K562 (cell line): Measurements from ENCODE around the gene CPA4. TPM values are rescaled to one million over a fixed set of nuclear protein-coding genes. Genes with fewer than 3 reads are reported as not detected.

ENCODE experiments used
- ATAC-seq: fragments of 200-7000 bp; cut with Tn5 transposase; 3 replicates; pipeline ENCODE4 v1.9.1; 2020; ENCODE audit warnings: moderate library complexity
- BruUV-seq: library from RNA; stranded (reverse); fragments of 400-500 nt; replicated peaks from 2 replicates; lab custom pipeline; 2021; lab: Mats Ljungman, UMichigan
- CTCF ChIA-PET: fragments of 300-600 bp; formaldehyde crosslinking; extraction: SDS; loops from one replicate; lab custom pipeline; 2021; ENCODE audit warnings: low intra/inter-chr PET ratio; lab: Yijun Ruan, JAX
- POLR2A ChIA-PET: fragments of 300-600, 350-650 bp; sonication (Branson Sonifier 250); formaldehyde crosslinking; extraction: SDS; loops from one replicate; lab custom pipeline; 2021; ENCODE audit warnings: antibody characterized with exemption, inconsistent platforms; lab: Yijun Ruan, JAX
- DNase-seq, 4 experiments: peaks; one replicate each; pipeline versions ENCODE4 v3.0.0 to v3.0.0-alpha.2; 2011 to 2018; ENCODE audit warnings: low spot score in 3 of 4, mixed read lengths in 3 of 4; ENCODE audit errors: extremely low read depth in 1 of 4
- FAIRE-seq: peaks from 2 replicates; lab custom pipeline; 2011; peaks lifted over from hg19 to GRCh38; lab: Jason Lieb, UNC
- H2AFZ ChIP-seq: 2 replicates; pipeline ENCODE4 v1.6.0; 2011; ENCODE audit warnings: low read depth, low read length, control low read depth, inconsistent platforms
- H3K27ac ChIP-seq: fragments of 200-600 bp; 3 replicates; pipeline ENCODE4 v1.8.0; 2011; ENCODE audit warnings: low read depth, mild to moderate bottlenecking, control low read depth, inconsistent platforms, low read length, moderate library complexity, mixed read lengths; ENCODE audit errors: extremely low read depth
- H3K27me3 ChIP-seq, 2 experiments: fragments of 300-600 bp in 1 of 2; 2 replicates in 1 of 2; 3 replicates in 1 of 2; pipeline versions ENCODE4 v1.6.0 to v1.8.0; 2011; ENCODE audit warnings: inconsistent platforms in 2 of 2, low read length in 2 of 2, mild to moderate bottlenecking in 1 of 2, mixed read lengths in 1 of 2, moderate library complexity in 1 of 2; ENCODE audit not compliant: control insufficient read depth in 2 of 2, insufficient read depth in 2 of 2
- H3K36me3 ChIP-seq: fragments of 300-600 bp; 3 replicates; pipeline ENCODE4 v1.8.0; 2011; ENCODE audit warnings: mild to moderate bottlenecking, low read length, inconsistent platforms; ENCODE audit not compliant: control insufficient read depth, insufficient read depth
- H3K4me1 ChIP-seq, 2 experiments: fragments of 200-600 bp in 1 of 2; replicated peaks in 1 of 2; 2 replicates in 1 of 2; 3 replicates in 1 of 2; pipeline versions ENCODE4 v1.5.1 to v1.8.0; 2011; ENCODE audit warnings: inconsistent platforms in 2 of 2, low read length in 2 of 2, mild to moderate bottlenecking in 1 of 2, mixed read lengths in 1 of 2, moderate library complexity in 1 of 2; ENCODE audit not compliant: control insufficient read depth in 2 of 2, insufficient read depth in 2 of 2
- H3K4me2 ChIP-seq: 2 replicates; pipeline ENCODE4 v1.6.1; 2011; ENCODE audit warnings: low read length, control low read depth, inconsistent platforms, mixed read lengths; ENCODE audit not compliant: insufficient read depth
- H3K4me3 ChIP-seq: fragments of 200-600 bp; sonication (generic), shearing (Covaris generic); 2 replicates; pipeline ENCODE4 v1.5.1; 2016; ENCODE audit warnings: control low read depth, inconsistent platforms
- H3K79me2 ChIP-seq: fragments of 200-600 bp; 3 replicates; pipeline ENCODE4 v1.8.0; 2011; ENCODE audit warnings: low read length, inconsistent platforms; ENCODE audit not compliant: control insufficient read depth, insufficient read depth
- H3K9ac ChIP-seq, 2 experiments: 2 replicates each; pipeline versions ENCODE4 v1.6.0 to v1.6.1; 2011; ENCODE audit warnings: low read depth in 2 of 2, low read length in 2 of 2, control low read depth in 1 of 2, inconsistent platforms in 1 of 2, mild to moderate bottlenecking in 1 of 2, mixed read lengths in 1 of 2; ENCODE audit not compliant: insufficient read depth in 1 of 2
- H3K9me1 ChIP-seq: one replicate; pipeline ENCODE4 v1.6.0; 2011; ENCODE audit warnings: inconsistent platforms, mild to moderate bottlenecking, low read length, moderate library complexity; ENCODE audit not compliant: control insufficient read depth, insufficient read depth
- H3K9me3 ChIP-seq: replicated peaks from 2 replicates; pipeline ENCODE4 v1.5.1; 2011; ENCODE audit warnings: low read depth, low read length, inconsistent platforms; ENCODE audit not compliant: control insufficient read depth, insufficient read depth
- H4K20me1 ChIP-seq: replicated peaks from 2 replicates; pipeline ENCODE4 v1.6.1; 2011; ENCODE audit warnings: low read length, inconsistent platforms, mixed read lengths; ENCODE audit not compliant: control insufficient read depth, insufficient read depth
- EP400 ChIP-seq: fragments of 450-650 bp; IDR thresholded peaks from 2 replicates; pipeline ENCODE4 v1.6.1; 2017; ENCODE audit warnings: antibody characterized with exemption, mild to moderate bottlenecking, moderate library complexity
- MIER1 ChIP-seq: fragments of 450-650 bp; IDR thresholded peaks from 2 replicates; pipeline ENCODE4 v1.6.1; 2016; ENCODE audit warnings: antibody characterized with exemption, mild to moderate bottlenecking, low read depth
- NFIC ChIP-seq: fragments of 450-650 bp; IDR thresholded peaks from 2 replicates; pipeline ENCODE4 v1.6.1; 2017; ENCODE audit warnings: mild to moderate bottlenecking, inconsistent platforms
- NR2C1 ChIP-seq, 2 experiments: fragments of 450-650 bp; IDR thresholded peaks; 2 replicates each; pipeline ENCODE4 v1.6.1; 2017; ENCODE audit warnings: mild to moderate bottlenecking in 2 of 2, antibody characterized with exemption in 1 of 2, inconsistent platforms in 1 of 2, missing compliant biosample characterization in 1 of 2, missing genetic modification characterization in 1 of 2
- POLR2G ChIP-seq: fragments of 200-400 bp; formaldehyde crosslinking; IDR thresholded peaks from 2 replicates; pipeline ENCODE4 v1.6.1; 2017; ENCODE audit warnings: low read depth, mild to moderate bottlenecking, antibody characterized with exemption, low read length, moderate library complexity
- WGBS: fragments of 100-300 bp; shearing (Covaris generic); methylation state at CpG from one replicate; pipeline ENCODE4 v1.1.6; 2016; ENCODE audit warnings: low coverage, mixed read lengths; ENCODE audit not compliant: insufficient coverage; ENCODE audit errors: missing lambda C conversion rate; 5-methylcytosine and 5-hydroxymethylcytosine counted together
- in situ Hi-C: fragments of 300-500 bp; cut with MboI; formaldehyde crosslinking; loops from 4 replicates; pipeline ENCODE4 v1.15.0; 2018; ENCODE audit warnings: inconsistent platforms, mixed read lengths
- intact Hi-C: fragments of 100-400 bp; cut with micrococcal nuclease; formaldehyde crosslinking; loops from 2 replicates; pipeline ENCODE4 v1.14.2; 2022
- polyA plus RNA-seq, 8 experiments: library from polyadenylated mRNA; depleted of rRNA in 4 of 8; stranded (reverse) in 5 of 8; unstranded in 3 of 8; fragments of >200 nt; fragmentation: Nextera tagmentation in 2 of 8; fragmentation: Illumina TruSeq in 1 of 8; extraction: Ambion mirVana in 2 of 8; extraction: Trizol in 1 of 8; gene quantifications; 2 replicates each; pipeline versions ENCODE4 v1.2.1 to v1.2.3, GENCODE V29; 2011 to 2014; ENCODE audit warnings: inconsistent platforms in 1 of 8, missing spikeins in 1 of 8
- total RNA-seq, 7 experiments: library from RNA; depleted of rRNA in 6 of 7; stranded (reverse); fragments of >200 nt in 6 of 7; fragmentation: Illumina TruSeq in 2 of 7; extraction: Trizol in 2 of 7; gene quantifications; 2 replicates each; pipeline versions ENCODE4 v1.2.1 to v1.2.3, GENCODE V29; 2011 to 2021; ENCODE audit warnings: low replicate concordance in 1 of 7
- TF ChIP-seq, protein P1 (sequence below), 2 experiments: fragments of 450-650 bp; IDR thresholded peaks; 2 replicates each; pipeline ENCODE4 v1.6.1; 2016; ENCODE audit warnings: mild to moderate bottlenecking in 2 of 2, borderline replicate concordance in 1 of 2, low read depth in 1 of 2, moderate library complexity in 1 of 2

CPA4 gene
- total and polyA plus RNA-seq, 9 of the 15 experiments (the other 6 are each of a cell fraction or from before 2014, with no cell fraction given): not detected

DNA sequence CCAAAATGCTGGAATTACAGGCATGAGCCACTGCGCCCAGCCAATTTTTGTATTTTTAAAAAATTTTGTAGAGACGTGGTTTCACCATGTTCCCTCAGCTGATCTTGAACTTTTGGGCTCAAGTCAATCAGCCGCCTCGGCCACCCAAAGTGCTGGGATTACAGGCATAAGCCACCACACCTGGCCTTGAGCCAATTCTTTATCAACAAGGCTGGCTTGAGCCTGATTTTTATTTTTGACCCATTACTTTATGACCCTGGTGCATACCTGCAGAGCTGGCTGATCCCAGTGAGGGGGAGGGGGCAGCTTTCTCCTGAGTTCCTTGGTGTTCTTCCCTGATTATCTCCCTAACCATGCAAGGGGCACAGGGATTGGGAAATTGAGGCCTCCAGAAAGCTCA lies 71.5 kb downstream of the CPA4 start:
- H2AFZ ChIP-seq: no peak overlapping the region
- POLR2A ChIA-PET: interaction anchor here (2.1 kb wide), 1 partner anchor 8 kb away, joined by 8 read pairs; no protein-coding TSS in a partner anchor
- 11% methylated on average over 4 of the region's 4 CpGs for WGBS
- no peaks in the 10 kb centered on the region for H3K36me3 ChIP-seq
- in situ Hi-C loops: no loop called here
- H3K4me3 ChIP-seq: no peak overlapping the region
- H3K27me3 ChIP-seq: peaks cover 15 to 38% of the 10 kb centered on the region in 2 experiments
- BruUV-seq: no TSS peak
- no peak overlapping the region for H3K27ac ChIP-seq
- no peak for FAIRE-seq
- peak in 1 of 4 experiments; percentile 21 for DNase-seq
- intact Hi-C loops: loop anchor here (10.0 kb wide), 1 partner anchor 290 kb away; the partner anchor contains the start of gene KLHDC10
- no peak overlapping the region for H3K4me2 ChIP-seq
- no peak overlapping the region for H3K9ac ChIP-seq
- ATAC-seq: no peak
- H3K9me1 ChIP-seq: no peaks in the 10 kb centered on the region
- H3K9me3 ChIP-seq: peaks cover 4% of the 10 kb centered on the region; the same call in 1 of the 2 replicates
- CTCF ChIA-PET: no interaction called here
- no peaks in the 10 kb centered on the region; a peak in 2 of 5 replicates for H3K4me1 ChIP-seq
- no peaks in the 10 kb centered on the region for H4K20me1 ChIP-seq
- H3K79me2 ChIP-seq: no peaks in the 10 kb centered on the region
- TF ChIP-seq NFIC (peak; percentile 93), POLR2G (no peak), EP400 (no peak), NR2C1 (IDR thresholded peaks at IDR 0.05) (no peak), NR2C1 (tag; IDR thresholded peaks at IDR 0.05) (no peak), MIER1 (no peak)
- TF ChIP-seq, protein P1, sequence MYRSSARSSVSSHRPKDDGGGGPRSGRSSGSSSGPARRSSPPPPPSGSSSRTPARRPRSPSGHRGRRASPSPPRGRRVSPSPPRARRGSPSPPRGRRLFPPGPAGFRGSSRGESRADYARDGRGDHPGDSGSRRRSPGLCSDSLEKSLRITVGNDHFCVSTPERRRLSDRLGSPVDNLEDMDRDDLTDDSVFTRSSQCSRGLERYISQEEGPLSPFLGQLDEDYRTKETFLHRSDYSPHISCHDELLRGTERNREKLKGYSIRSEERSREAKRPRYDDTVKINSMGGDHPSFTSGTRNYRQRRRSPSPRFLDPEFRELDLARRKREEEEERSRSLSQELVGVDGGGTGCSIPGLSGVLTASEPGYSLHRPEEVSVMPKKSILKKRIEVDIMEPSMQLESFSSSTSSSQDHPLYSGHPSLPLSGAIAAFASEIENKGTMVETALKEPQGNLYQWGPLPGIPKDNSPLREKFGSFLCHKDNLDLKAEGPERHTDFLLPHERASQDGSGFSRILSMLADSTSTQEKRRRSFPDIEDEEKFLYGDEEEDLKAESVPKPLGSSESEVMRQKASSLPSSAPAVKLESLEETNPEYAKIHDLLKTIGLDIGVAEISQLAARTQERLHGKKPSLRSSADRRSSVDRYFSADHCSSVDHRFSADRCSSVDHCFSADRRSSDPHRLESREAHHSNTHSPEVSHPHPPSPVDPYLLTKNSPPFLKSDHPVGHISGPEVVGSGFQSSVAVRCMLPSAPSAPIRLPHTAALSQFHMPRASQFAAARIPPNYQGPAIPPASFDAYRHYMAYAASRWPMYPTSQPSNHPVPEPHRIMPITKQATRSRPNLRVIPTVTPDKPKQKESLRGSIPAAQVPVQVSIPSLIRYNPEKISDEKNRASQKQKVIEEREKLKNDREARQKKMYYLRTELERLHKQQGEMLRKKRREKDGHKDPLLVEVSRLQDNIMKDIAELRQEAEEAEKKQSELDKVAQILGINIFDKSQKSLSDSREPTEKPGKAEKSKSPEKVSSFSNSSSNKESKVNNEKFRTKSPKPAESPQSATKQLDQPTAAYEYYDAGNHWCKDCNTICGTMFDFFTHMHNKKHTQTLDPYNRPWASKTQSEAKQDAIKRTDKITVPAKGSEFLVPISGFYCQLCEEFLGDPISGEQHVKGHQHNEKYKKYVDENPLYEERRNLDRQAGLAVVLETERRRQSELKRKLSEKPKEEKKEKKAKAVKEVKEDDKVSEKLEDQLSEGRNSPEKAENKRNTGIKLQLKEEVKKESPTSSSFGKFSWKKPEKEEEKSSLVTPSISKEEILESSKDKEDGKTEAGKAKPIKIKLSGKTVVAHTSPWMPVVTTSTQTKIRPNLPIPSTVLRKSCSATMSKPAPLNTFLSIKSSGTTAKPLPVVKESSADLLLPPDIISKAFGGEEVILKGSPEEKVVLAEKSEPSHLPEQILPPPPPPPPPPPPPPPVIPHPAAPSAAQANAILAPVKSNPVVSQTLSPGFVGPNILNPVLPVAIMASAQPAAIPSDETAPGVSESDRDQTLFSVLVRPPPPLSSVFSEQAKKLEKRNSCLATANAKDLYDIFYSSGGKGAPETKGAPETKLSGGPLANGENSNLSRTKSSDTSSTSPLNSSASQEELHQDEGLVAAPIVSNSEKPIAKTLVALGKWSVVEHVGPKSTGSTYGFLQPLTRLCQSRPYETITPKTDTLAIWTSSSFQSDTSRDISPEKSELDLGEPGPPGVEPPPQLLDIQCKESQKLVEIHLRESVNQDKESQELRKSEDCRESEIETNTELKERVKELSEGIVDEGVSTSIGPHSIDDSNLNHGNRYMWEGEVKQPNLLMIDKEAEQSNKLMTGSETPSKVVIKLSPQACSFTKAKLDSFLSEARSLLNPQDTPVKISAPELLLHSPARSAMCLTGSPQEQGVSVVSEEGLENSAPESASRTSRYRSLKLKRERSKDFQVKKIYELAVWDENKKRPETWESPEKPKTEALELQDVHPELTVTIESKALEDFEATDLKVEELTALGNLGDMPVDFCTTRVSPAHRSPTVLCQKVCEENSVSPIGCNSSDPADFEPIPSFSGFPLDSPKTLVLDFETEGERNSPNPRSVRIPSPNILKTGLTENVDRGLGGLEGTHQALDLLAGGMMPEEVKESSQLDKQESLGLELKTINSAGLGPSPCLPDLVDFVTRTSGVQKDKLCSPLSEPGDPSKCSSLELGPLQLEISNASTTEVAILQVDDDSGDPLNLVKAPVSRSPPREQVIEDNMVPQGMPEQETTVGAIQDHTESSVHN (IDR thresholded peaks at IDR 0.05; ENCODE audit: borderline replicate concordance in 1 of 2, low read depth in 1 of 2): no peak
